ENCODE data around the gene EYA4. TPM values are rescaled to one million over a fixed set of nuclear protein-coding genes. Genes with fewer than 3 reads are reported as not detected.

EYA4 gene
- total and polyA plus RNA-seq, 2 of the 4 experiments (the other 2 are of a cell fraction): 5.7 to 11.1 TPM

- Histone ChIP-seq H4K20me1 (ENCODE audit: insufficient read depth, low read length) (no peaks in the 10 kb centered on the region), H3K18ac (ENCODE audit: low read depth, low read length) (no peak overlapping the region), H2AK9ac (replicated peaks; ENCODE audit: low read depth, low read length, poor library complexity) (no peak overlapping the region), H3K36me3 (ENCODE audit: control insufficient read depth, insufficient read depth, low read length) (no peaks in the 10 kb centered on the region), H4K5ac (ENCODE audit: low read depth, low read length) (no peak overlapping the region), H4K91ac (ENCODE audit: insufficient read depth, low read depth, low read length) (no peak overlapping the region), H3K27ac (ENCODE audit: insufficient read depth, low read length) (no peak overlapping the region), H3K23ac (ENCODE audit: low read depth, low read length) (no peak overlapping the region), H3K4me3 (ENCODE audit: insufficient read depth, low read depth, low read length) (no peak overlapping the region), H2BK20ac (ENCODE audit: low read depth, low read length) (no peak overlapping the region), H4K8ac (ENCODE audit: low read depth in 2 of 2, low read length in 2 of 2) (peak overlapping the region in 1 of 2 experiments; percentile 44; a peak in 1 of 4 replicates), H3K79me1 (ENCODE audit: low read depth in 1 of 2, low read length in 2 of 2) (peaks cover 1 to 16% of the 10 kb centered on the region in 2 experiments; a peak in 2 of 4 replicates), H2BK15ac (ENCODE audit: low read depth, low read length) (no peak overlapping the region), H3K14ac (replicated peaks; ENCODE audit: low read depth, low read length) (no peak overlapping the region), H3K4ac (ENCODE audit: low read depth, low read length) (no peak overlapping the region), H3K9me1 (ENCODE audit: insufficient read depth, low read length) (0 out of 2 replicates have a peak, but pooled peaks cover 2% of the 10 kb centered on the region), H3K9me3 (ENCODE audit: control insufficient read depth, insufficient read depth, low read length) (no peaks in the 10 kb centered on the region), H3K56ac (ENCODE audit: extremely low read depth, insufficient read depth, low read length) (no peak overlapping the region), H2AK5ac (ENCODE audit: low read depth, low read length) (no peak overlapping the region), H2AFZ (replicated peaks; ENCODE audit: low read length, poor library complexity) (no peak overlapping the region), H3K4me1 (ENCODE audit: control insufficient read depth, insufficient read depth, low read length) (peaks cover 5% of the 10 kb centered on the region), H2BK5ac (ENCODE audit: low read depth, low read length, poor library complexity, severe bottlenecking) (no peak overlapping the region), H3K4me2 (ENCODE audit: low read depth, low read length) (no peak overlapping the region), H3K9ac (ENCODE audit: low read depth, low read length) (no peak overlapping the region), H3K27me3 (ENCODE audit: control insufficient read depth, insufficient read depth, low read length) (no peaks in the 10 kb centered on the region), H2BK120ac (ENCODE audit: low read depth, low read length) (no peak overlapping the region)
- in situ Hi-C loops (cut with MboI; ENCODE audit: low sequenced_read_pairs): no loop called here
- no peak for ATAC-seq (ENCODE audit: low read depth)
- no CpG with 5 or more reads among the region's 4 CpGs for WGBS, 2 experiments (ENCODE audit: extremely low coverage in 2 of 2, insufficient read length in 1 of 2)
- BruUV-seq (replicated peaks): no TSS peak
- POLR2A ChIA-PET (ENCODE audit: unreplicated experiment): no interaction called here
- dilution Hi-C loops (cut with HindIII; ENCODE audit: low sequenced_read_pairs, unreplicated experiment): no loop called here
- no peak for DNase-seq
- no peak for TF ChIP-seq NFE2L2 (IDR thresholded peaks at IDR 0.05; ENCODE audit: low read depth, low read length)
- no peak for TF ChIP-seq RFX5 (IDR thresholded peaks at IDR 0.05; ENCODE audit: low read depth, low read length)
- TF ChIP-seq BHLHE40 (IDR thresholded peaks at IDR 0.05; ENCODE audit: low read depth, low read length): no peak
- TF ChIP-seq RCOR1 (IDR thresholded peaks at IDR 0.05; ENCODE audit: insufficient replicate concordance, low read length): no peak
- TF ChIP-seq FOS (IDR thresholded peaks at IDR 0.05; ENCODE audit: low read depth, low read length): no peak
- intact Hi-C loops (cut with micrococcal nuclease): no loop called here
- CTCF ChIA-PET: no interaction called here
Measured at GRCh38 chr6:133314947-133315346, 73.8 kb downstream of the EYA4 start.

Measured in IMR-90 (cell line).